GM19455 (cell line): ENCODE measurements around the gene APOO.

Experiments used
- ATAC-seq: cut with Tn5 transposase; IDR thresholded peaks from one replicate; pipeline ENCODE4 v1.9.1; 2021; ENCODE audit not compliant: unreplicated experiment

The APOO gene

GRCh38 chrX:23788521-23788920, 119.2 kb downstream of the APOO start:
- ATAC-seq, result no peak

- ATAC-seq, result no peak
Observed at GRCh38 chrX:23787745-23788118, 120.0 kb downstream of the APOO start.

- ATAC-seq, result no peak
Observed at GRCh38 chrX:23786268-23786815, 121.4 kb downstream of the APOO start.

GRCh38 chrX:23785580-23785979, 122.2 kb downstream of the APOO start:
- no peak for ATAC-seq

- ATAC-seq, result no peak
Observed at GRCh38 chrX:23784470-23785331, 123.0 kb downstream of the APOO start.

GRCh38 chrX:23783589-23784469, 123.9 kb downstream of the APOO start:
- ATAC-seq, result no peak
